Measurements from ENCODE around the gene GJA3.
A peak's percentile ranks its signal among the peaks of the same experiment; 100 is the strongest.
"Not testable (repeated sequence)": the region's sequence is repeated elsewhere in the genome, so short reads cannot be mapped to it uniquely, and the experiment has no call there.

GJA3 gene

GRCh38 chr13:20182231-20182846 lies 21.5 kb upstream of the GJA3 start:
- DNase-seq (ENCODE audit: low read depth), result peak; percentile 59

- no peak for DNase-seq (ENCODE audit: low read depth)
Observed at GRCh38 chr13:20181188-20181587, 20.3 kb upstream of the GJA3 start.

GRCh38 chr13:20178156-20178555 lies 17.3 kb upstream of the GJA3 start:
- no peak for DNase-seq (ENCODE audit: low read depth)

GRCh38 chr13:20177049-20177831 lies 16.4 kb upstream of the GJA3 start:
- DNase-seq (ENCODE audit: low read depth), result no peak

- DNase-seq (ENCODE audit: low read depth), result no peak
Observed at GRCh38 chr13:20175907-20176652, 15.2 kb upstream of the GJA3 start.

DNA sequence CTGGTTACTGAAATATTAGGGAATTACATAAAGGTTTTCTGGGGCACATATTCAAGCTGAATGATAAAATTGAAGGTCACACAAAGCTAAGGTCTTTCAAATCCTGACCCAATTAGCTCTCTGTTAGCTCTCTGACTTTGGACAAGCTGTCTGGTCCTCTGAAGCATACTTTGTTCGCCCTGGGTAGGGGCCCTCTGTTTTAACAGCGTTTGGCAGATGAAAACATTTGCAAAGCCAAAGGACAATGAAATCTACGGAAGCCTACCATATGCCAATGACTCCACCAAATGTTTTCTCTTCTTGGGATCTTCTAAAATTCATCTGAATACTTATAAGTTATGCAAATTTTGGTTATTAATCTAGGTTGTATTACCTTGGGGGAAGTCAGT lies 14.5 kb upstream of the GJA3 start:
- DNase-seq (ENCODE audit: low read depth), result no peak

- DNase-seq (ENCODE audit: low read depth), result peak; percentile 76
Observed at GRCh38 chr13:20174656-20175405, 14.0 kb upstream of the GJA3 start.

DNA sequence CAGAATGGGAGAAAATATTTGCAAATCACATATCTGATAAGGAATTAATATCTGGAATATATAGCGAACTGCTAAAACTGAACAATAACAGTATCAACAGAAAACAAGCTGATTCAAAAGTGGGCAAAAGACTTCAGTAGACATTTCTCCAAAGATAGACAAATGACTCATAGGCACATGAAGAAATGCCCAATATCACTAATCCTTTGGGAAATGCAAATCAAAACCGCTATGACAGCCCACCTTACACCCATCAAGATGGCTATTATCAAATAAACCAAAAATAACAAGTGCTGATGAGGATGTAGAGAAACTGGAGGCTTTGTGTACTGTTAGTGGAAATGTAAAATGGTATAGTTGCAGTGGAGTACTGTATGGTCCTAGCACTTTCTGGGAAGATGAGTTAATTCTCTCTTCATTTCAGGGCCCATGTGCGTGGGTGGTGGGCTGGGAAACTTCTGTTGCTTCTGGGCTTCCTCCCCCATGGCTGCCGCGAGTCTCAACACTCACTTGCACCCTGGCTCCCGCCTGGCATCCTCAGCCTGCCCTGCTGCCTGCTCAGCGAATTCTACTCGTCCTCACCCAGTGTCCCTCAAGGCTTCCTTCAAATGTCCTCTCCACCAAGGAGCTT lies 12.4 kb upstream of the GJA3 start:
- no peak for DNase-seq (ENCODE audit: low read depth)

GRCh38 chr13:20171364-20171763 lies 10.5 kb upstream of the GJA3 start:
- DNase-seq (ENCODE audit: low read depth), result no peak

GRCh38 chr13:20170921-20171320 lies 10.1 kb upstream of the GJA3 start:
- no peak for DNase-seq (ENCODE audit: low read depth)

DNA sequence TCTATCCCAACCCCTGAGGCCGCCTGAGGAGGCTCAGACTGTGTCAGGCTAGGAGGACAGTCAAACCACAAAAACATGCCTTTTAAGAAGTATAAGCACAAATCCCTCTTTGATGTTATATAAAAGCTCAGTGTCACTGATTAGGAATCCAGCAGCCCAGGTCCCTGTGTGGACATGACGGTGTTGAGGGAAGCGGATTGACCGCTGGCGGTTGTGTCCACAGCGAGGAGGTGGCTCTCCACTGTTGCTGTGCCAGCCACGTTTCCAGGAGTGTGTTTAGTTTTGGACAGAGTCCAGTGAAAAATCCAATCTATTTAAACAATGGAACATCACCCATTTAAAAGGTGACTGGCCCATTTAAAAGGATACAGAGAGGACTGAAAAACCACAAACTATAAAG lies 7.5 kb upstream of the GJA3 start:
- no peak for DNase-seq (ENCODE audit: low read depth)

DNA sequence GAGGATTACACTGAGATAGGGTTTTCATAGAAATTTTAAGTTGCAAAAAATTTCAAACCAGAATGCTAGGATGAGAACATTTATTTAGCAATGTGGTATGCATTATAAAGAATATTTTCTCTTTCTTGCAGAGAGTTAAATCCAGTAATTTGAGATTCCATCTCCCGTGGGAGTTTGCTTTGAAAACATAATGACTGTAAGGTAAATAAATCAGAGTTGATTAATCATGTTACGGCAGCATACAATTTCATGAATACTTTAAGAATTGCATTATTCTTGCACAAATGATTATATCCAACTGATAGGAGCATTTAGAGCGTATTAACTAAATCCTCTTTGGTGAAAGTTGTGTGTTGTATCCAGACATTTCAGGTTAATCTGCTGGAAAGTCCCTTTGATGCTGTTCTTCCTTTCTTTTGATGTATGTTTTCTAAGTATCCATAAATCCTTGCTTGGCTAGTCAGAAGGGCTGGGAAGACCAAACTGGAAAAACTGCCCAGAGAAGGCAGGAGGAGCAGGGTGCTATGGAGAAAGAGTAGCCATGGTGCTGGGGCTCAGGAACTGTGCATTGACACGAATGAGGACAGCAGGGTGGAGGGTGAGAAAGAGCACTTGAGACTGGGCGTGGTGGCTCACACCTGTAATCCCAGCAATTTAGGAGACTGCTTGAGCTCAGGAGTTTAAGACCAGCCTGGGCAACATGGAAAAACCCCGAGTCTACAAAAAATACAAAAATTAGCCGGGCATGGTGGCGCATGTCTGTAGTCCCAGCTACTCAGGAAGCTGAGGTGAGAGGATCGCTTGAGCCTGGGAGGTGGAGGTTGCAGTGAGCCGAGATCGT lies 4.8 kb upstream of the GJA3 start:
- peak; percentile 84 for DNase-seq (ENCODE audit: low read depth)

- DNase-seq (ENCODE audit: low read depth), result no peak
Observed at GRCh38 chr13:20161951-20162300, 1.1 kb upstream of the GJA3 start.

- DNase-seq (ENCODE audit: low read depth), result no peak
Observed at GRCh38 chr13:20161275-20161950, 561 bp upstream of the GJA3 start.

GRCh38 chr13:20159646-20160305 lies 1.1 kb downstream of the GJA3 start:
- no peak for DNase-seq (ENCODE audit: low read depth)

GRCh38 chr13:20157151-20157796 lies 3.6 kb downstream of the GJA3 start:
- no peak for DNase-seq (ENCODE audit: low read depth)

GRCh38 chr13:20156702-20157101 lies 4.2 kb downstream of the GJA3 start:
- no peak for DNase-seq (ENCODE audit: low read depth)

DNA sequence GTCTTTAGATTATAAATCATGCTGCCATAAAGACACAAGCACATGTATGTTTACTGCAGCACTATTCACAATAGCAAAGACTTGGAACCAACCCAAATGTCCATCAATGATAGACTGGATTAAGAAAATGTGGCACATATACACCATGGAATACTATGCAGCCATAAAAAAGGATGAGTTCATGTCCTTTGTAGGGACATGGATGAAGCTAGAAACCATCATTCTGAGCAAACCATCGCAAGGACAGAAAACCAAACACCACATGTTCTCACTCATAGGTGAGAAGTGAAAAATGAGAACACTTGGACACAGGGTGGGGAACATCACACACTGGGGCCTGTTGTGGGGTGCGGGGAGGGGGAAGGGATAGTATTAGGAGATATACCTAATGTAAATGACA lies 7.6 kb downstream of the GJA3 start:
- DNase-seq (ENCODE audit: low read depth), result not testable (repeated sequence)

GRCh38 chr13:20151612-20152011 lies 9.2 kb downstream of the GJA3 start:
- DNase-seq (ENCODE audit: low read depth), result no peak
